Heart left ventricle (tissue), 16 donors: Measurements from ENCODE around the gene GLI2. TPM values are rescaled to one million over a fixed set of nuclear protein-coding genes. Genes with fewer than 3 reads are reported as not detected.

Experiments
- ATAC-seq, 4 donors: fragments of 200-7000 bp; cut with Tn5 transposase; one replicate each; pipeline ENCODE4 v1.9.1; 2020 to 2022; ENCODE audit warnings: moderate library complexity in 4 of 4, mild to moderate bottlenecking in 3 of 4, moderate number of reproducible peaks in 1 of 4
- DNase-seq, 5 donors: peaks; one replicate each; pipeline ENCODE4 v3.0.0-alpha.2; 2020
- H3K27ac ChIP-seq, 12 donors: fragments of 200-600 bp; sonication (generic) in 4 of 12; one replicate each; pipeline versions ENCODE4 v1.5.0 to v1.8.0; 2016 to 2022; ENCODE audit warnings: mild to moderate bottlenecking in 2 of 12
- H3K27me3 ChIP-seq, 9 donors: fragments of 200-600 bp; sonication (generic) in 2 of 9; one replicate each; pipeline versions ENCODE4 v1.5.1 to v1.8.0; 2016 to 2022; ENCODE audit warnings: mild to moderate bottlenecking in 3 of 9
- H3K36me3 ChIP-seq, 9 donors: fragments of 200-600 bp; sonication (generic) in 2 of 9; one replicate each; pipeline versions ENCODE4 v1.5.0 to v1.8.0; 2018 to 2022; ENCODE audit warnings: mild to moderate bottlenecking in 2 of 9
- H3K4me1 ChIP-seq, 12 donors: fragments of 200-600 bp; sonication (generic) in 4 of 12; one replicate each; pipeline versions ENCODE4 v1.5.0 to v1.8.0; 2016 to 2022; ENCODE audit warnings: mild to moderate bottlenecking in 3 of 12
- H3K4me3 ChIP-seq, 12 donors: fragments of 200-600 bp; sonication (generic) in 4 of 12; one replicate each; pipeline versions ENCODE4 v1.5.0 to v1.8.0; 2017 to 2022; ENCODE audit warnings: mild to moderate bottlenecking in 9 of 12, moderate library complexity in 4 of 12
- H3K9me3 ChIP-seq, 12 donors: fragments of 200-600 bp; sonication (generic) in 4 of 12; one replicate each; pipeline versions ENCODE4 v1.5.0 to v1.8.0; 2016 to 2022; ENCODE audit warnings: mild to moderate bottlenecking in 1 of 12
- CTCF ChIP-seq, 12 donors: fragments of 200-600 bp; sonication (generic) in 4 of 12; IDR thresholded peaks; one replicate each; pipeline versions ENCODE4 v1.5.0 to v1.8.0; 2018 to 2022; ENCODE audit warnings: antibody characterized with exemption in 12 of 12, mild to moderate bottlenecking in 5 of 12
- POLR2A ChIP-seq, 2 donors: fragments of 450-650 bp; IDR thresholded peaks; one replicate each; pipeline ENCODE4 v1.6.1; 2017; ENCODE audit warnings: antibody characterized with exemption in 2 of 2, mild to moderate bottlenecking in 2 of 2, moderate library complexity in 2 of 2
- WGBS, 4 donors: extraction: QIAGEN DNeasy Blood & Tissue Kit in 2 of 4; methylation state at CpG; one replicate each; pipeline versions ENCODE4 v1.1.5 to v1.1.7; 2013 to 2018; 5-methylcytosine and 5-hydroxymethylcytosine counted together
- intact Hi-C, 10 donors: fragments of 100-400 bp; cut with DNase I; formaldehyde crosslinking; loops; one replicate each; pipeline versions ENCODE4 v1.11.1 to v1.14.2; 2022
- polyA plus RNA-seq, 2 donors: library from polyadenylated mRNA; stranded (reverse); fragments of 200-250 nt; gene quantifications; one replicate each; pipeline ENCODE4 v1.2.3, GENCODE V29; 2013
- total RNA-seq, 9 donors: library from RNA; depleted of rRNA in 2 of 9; stranded (reverse); fragments of >200 nt in 2 of 9; fragmentation: NEBNext Ultra II Directional in 3 of 9; extraction: Animal tissue kit (Norgen Biotek cat#: 25700) in 3 of 9; gene quantifications; one replicate each; pipeline versions ENCODE4 v1.1.0 to v1.2.4, GENCODE V29; 2016 to 2023
- donor health status: ischemic (EF 13 %, LVEDD 7.1; RV severe dilation, severe dysfunction).
- donor health status: healthy with polysubstance abuse.
- donor health status: DM: no; HTN: yes; CAD: no.
- donor health status: DM: no; HTN: no; CAD: no.
- donor health status: ischemic (EF 25% LVEDD 6.9; RV normal size, moderate dysfunction).
- donor health status: ischemic (EF 25% LVEDD 5.7; RV mildly dilated, moderate dysfunction).
- donor health status: healthy.
- donor health status: DM: yes; HTN: yes; CAD: no.
- donor health status: ischemic (EF 35%, LVEDD 5.7; RV mildly dilated, moderate dysfunction).
- donor health status: nonischemic (EF 11% LVEDD 7.7; RV severe dilation, severe dysfunction).
- donor health status: DM: yes; HTN: yes; CAD: no.
- donor health status: PGD.
- donor health status: ischemic (EF 29% LVEDD 5.4; RV normal size, mild dysfunction).
- donor health status: nonischemic (EF 23%, LVEDD 6.1; RV moderate dilation, normal function).

The GLI2 gene
- total and polyA plus RNA-seq, 11 donors = 0.30 to 4.1 (median 1.0) TPM

GRCh38 chr2:120773186-120773800 is 37.6 kb downstream of the GLI2 start:
- TF ChIP-seq POLR2A (IDR thresholded peaks at IDR 0.05) (no peak), CTCF (IDR thresholded peaks at IDR 0.05) (no peak)
- peak in 3 of 5 donors; percentile 11 to 51 (median 16) for DNase-seq
- peaks cover 0 to 19% (median 0%) of the 10 kb centered on the region in 12 donors for H3K4me1 ChIP-seq
- no peak for ATAC-seq
- peaks cover 0 to 3% (median 0%) of the 10 kb centered on the region in 9 donors for H3K27me3 ChIP-seq
- H3K9me3 ChIP-seq = no peaks in the 10 kb centered on the region
- intact Hi-C loops = no loop called here
- H3K27ac ChIP-seq = no peak overlapping the region
- WGBS, 4 donors = 93 to 94% (median 94%) methylated on average over 16 to 17 of the region's 17 CpGs
- no peaks in the 10 kb centered on the region for H3K36me3 ChIP-seq
- no peak overlapping the region for H3K4me3 ChIP-seq

GRCh38 chr2:120774557-120775160 is 39.0 kb downstream of the GLI2 start:
- peaks cover 0 to 19% (median 0%) of the 10 kb centered on the region in 12 donors for H3K4me1 ChIP-seq
- H3K27ac ChIP-seq = no peak overlapping the region
- H3K4me3 ChIP-seq = no peak overlapping the region
- WGBS, 4 donors = 78 to 85% (median 81%) methylated on average over 5 of the region's 5 CpGs
- intact Hi-C loops = no loop called here
- H3K36me3 ChIP-seq = no peaks in the 10 kb centered on the region
- TF ChIP-seq POLR2A (IDR thresholded peaks at IDR 0.05) = no peak
- no peak for TF ChIP-seq CTCF (IDR thresholded peaks at IDR 0.05)
- peaks cover 0 to 7% (median 0%) of the 10 kb centered on the region in 9 donors for H3K27me3 ChIP-seq
- peak in 3 of 5 donors; percentile 14 to 28 (median 15) for DNase-seq
- ATAC-seq = no peak
- H3K9me3 ChIP-seq = no peaks in the 10 kb centered on the region

GRCh38 chr2:120775194-120775593 is 39.5 kb downstream of the GLI2 start:
- ATAC-seq (no peak), DNase-seq (peak in 3 of 5 donors; percentile 5 to 37 (median 10))
- WGBS, 4 donors = 89 to 94% (median 91%) methylated on average over 17 of the region's 17 CpGs
- peaks cover 0 to 7% (median 0%) of the 10 kb centered on the region in 9 donors for H3K27me3 ChIP-seq
- intact Hi-C loops = no loop called here
- H3K27ac ChIP-seq = no peak overlapping the region
- no peaks in the 10 kb centered on the region for H3K36me3 ChIP-seq
- no peaks in the 10 kb centered on the region for H3K9me3 ChIP-seq
- H3K4me3 ChIP-seq = no peak overlapping the region
- H3K4me1 ChIP-seq = peaks cover 0 to 19% (median 0%) of the 10 kb centered on the region in 12 donors
- TF ChIP-seq POLR2A (IDR thresholded peaks at IDR 0.05) (no peak), CTCF (IDR thresholded peaks at IDR 0.05) (no peak)

- Histone ChIP-seq H3K36me3 (no peaks in the 10 kb centered on the region), H3K9me3 (no peaks in the 10 kb centered on the region), H3K4me3 (no peak overlapping the region), H3K4me1 (peaks cover 0 to 16% (median 0%) of the 10 kb centered on the region in 12 donors), H3K27ac (no peak overlapping the region), H3K27me3 (peaks cover 0 to 7% (median 0%) of the 10 kb centered on the region in 9 donors)
- DNase-seq (peak in 3 of 5 donors; percentile 7 to 55 (median 19)), ATAC-seq (no peak)
- 90 to 93% (median 92%) methylated on average over 15 of the region's 15 CpGs for WGBS, 4 donors
- TF ChIP-seq CTCF (IDR thresholded peaks at IDR 0.05) = no peak
- no peak for TF ChIP-seq POLR2A (IDR thresholded peaks at IDR 0.05)
- intact Hi-C loops = no loop called here
Measured at GRCh38 chr2:120775801-120776589, 40.3 kb downstream of the GLI2 start.
